Endothelial cell of umbilical vein (primary cell): ENCODE measurements around the gene ZNF507. TPM values are rescaled to one million over a fixed set of nuclear protein-coding genes. Genes with fewer than 3 reads are reported as not detected.

Experiments used
- BruUV-seq: library from RNA; stranded (reverse); fragments of 400-500 nt; replicated peaks from 2 replicates; lab custom pipeline; 2021; lab: Mats Ljungman, UMichigan
- CTCF ChIA-PET: fragments of 300-600, 350-600 bp; sonication (Branson Sonifier 250); formaldehyde crosslinking; loops from one replicate; lab custom pipeline; 2021; ENCODE audit warnings: antibody characterized with exemption, inconsistent platforms; lab: Charles Lee
- POLR2A ChIA-PET: fragments of 300-600, 350-600 bp; sonication (Branson Sonifier 250); formaldehyde crosslinking; loops from one replicate; lab custom pipeline; 2021; ENCODE audit warnings: antibody characterized with exemption, inconsistent platforms; lab: Charles Lee
- DNase-seq: peaks from one replicate; pipeline ENCODE4 v3.0.0-alpha.2; 2011; ENCODE audit warnings: low read depth, low spot score
- FAIRE-seq: peaks from 2 replicates; lab custom pipeline; 2011; peaks lifted over from hg19 to GRCh38; lab: Jason Lieb, UNC
- H2AFZ ChIP-seq: 2 replicates; pipeline ENCODE4 v1.6.0; 2012; ENCODE audit warnings: low read depth, low read length, control low read depth, inconsistent platforms
- H3K27ac ChIP-seq: 2 replicates; pipeline ENCODE4 v1.5.1; 2011; ENCODE audit warnings: low read depth, mild to moderate bottlenecking, control low read depth, low read length, moderate library complexity; ENCODE audit not compliant: insufficient read depth
- H3K27me3 ChIP-seq, 2 experiments: 2 replicates each; pipeline versions ENCODE4 v1.6.0 to v1.6.1; 2011; ENCODE audit warnings: low read length in 2 of 2, mixed read lengths in 1 of 2; ENCODE audit not compliant: control insufficient read depth in 2 of 2, insufficient read depth in 2 of 2
- H3K36me3 ChIP-seq, 2 experiments: 2 replicates in 1 of 2; 3 replicates in 1 of 2; pipeline ENCODE4 v1.5.1; 2011; ENCODE audit warnings: low read length in 2 of 2, mild to moderate bottlenecking in 1 of 2, moderate library complexity in 1 of 2; ENCODE audit not compliant: control insufficient read depth in 2 of 2, insufficient read depth in 2 of 2; ENCODE audit errors: extremely low read depth in 1 of 2
- H3K4me1 ChIP-seq: 3 replicates; pipeline ENCODE4 v1.5.1; 2011; ENCODE audit warnings: mild to moderate bottlenecking, low read length; ENCODE audit not compliant: control insufficient read depth, insufficient read depth; ENCODE audit errors: extremely low read depth
- H3K4me2 ChIP-seq: 2 replicates; pipeline ENCODE4 v1.6.1; 2011; ENCODE audit warnings: low read length, control low read depth, mixed read lengths; ENCODE audit not compliant: insufficient read depth
- H3K4me3 ChIP-seq, 3 experiments: fragments of 200-600 bp in 1 of 3; sonication (generic), shearing (Covaris generic) in 1 of 3; replicated peaks in 1 of 3; 2 replicates each; pipeline ENCODE4 v1.5.1; 2011 to 2016; ENCODE audit warnings: control low read depth in 3 of 3, low read length in 3 of 3, mild to moderate bottlenecking in 2 of 3, inconsistent platforms in 1 of 3, low read depth in 1 of 3, moderate library complexity in 1 of 3; ENCODE audit not compliant: insufficient read depth in 1 of 3
- H3K79me2 ChIP-seq: 2 replicates; pipeline ENCODE4 v1.6.0; 2012; ENCODE audit warnings: low read length, inconsistent platforms; ENCODE audit not compliant: control insufficient read depth, insufficient read depth
- H3K9ac ChIP-seq: replicated peaks from 2 replicates; pipeline ENCODE3; 2011; ENCODE audit warnings: low read length, control low read depth; ENCODE audit not compliant: insufficient read depth; ENCODE audit errors: extremely low read depth
- H3K9me1 ChIP-seq: replicated peaks from 3 replicates; pipeline ENCODE4 v1.6.0; 2011; ENCODE audit warnings: mild to moderate bottlenecking, low read length; ENCODE audit not compliant: control insufficient read depth, insufficient read depth; ENCODE audit errors: extremely low read depth
- H3K9me3 ChIP-seq: replicated peaks from 2 replicates; pipeline ENCODE4 v1.5.1; 2012; ENCODE audit warnings: low read length, inconsistent platforms; ENCODE audit not compliant: control insufficient read depth, insufficient read depth
- H4K20me1 ChIP-seq: replicated peaks from 2 replicates; pipeline ENCODE3; 2011; ENCODE audit warnings: mild to moderate bottlenecking, low read length; ENCODE audit not compliant: control insufficient read depth, insufficient read depth; ENCODE audit errors: extremely low read depth
- EZH2 ChIP-seq: IDR thresholded peaks from 2 replicates; pipeline ENCODE4 v1.6.1; 2012; ENCODE audit warnings: borderline replicate concordance, low read depth, mild to moderate bottlenecking, moderate library complexity, low read length, inconsistent platforms; ENCODE audit not compliant: severe bottlenecking
- FOS ChIP-seq: IDR thresholded peaks from 2 replicates; pipeline ENCODE4 v1.6.1; 2011; ENCODE audit warnings: mild to moderate bottlenecking, low read length, moderate library complexity, borderline replicate concordance; ENCODE audit not compliant: insufficient read depth
- GATA2 ChIP-seq: IDR thresholded peaks from 2 replicates; pipeline ENCODE4 v1.7.0; 2011; ENCODE audit warnings: low read depth, mild to moderate bottlenecking, moderate library complexity, mixed read lengths, low read length; ENCODE audit not compliant: insufficient read length, insufficient read depth
- JUN ChIP-seq: IDR thresholded peaks from 2 replicates; pipeline ENCODE4 v1.6.1; 2011; ENCODE audit warnings: borderline replicate concordance, low read depth; ENCODE audit not compliant: insufficient read length, insufficient read depth
- MYC ChIP-seq: IDR thresholded peaks from one replicate; pipeline ENCODE4 v1.6.1; 2011; ENCODE audit warnings: mild to moderate bottlenecking, low read depth, low read length
- POLR2A ChIP-seq: IDR thresholded peaks from 2 replicates; pipeline ENCODE4 v1.6.1; 2012; ENCODE audit warnings: low read depth, mild to moderate bottlenecking, control low read depth, low read length
- POLR2AphosphoS5 ChIP-seq: IDR thresholded peaks from 2 replicates; pipeline ENCODE4 v1.6.1; 2012; ENCODE audit warnings: low read depth, mild to moderate bottlenecking, control low read depth, low read length, moderate library complexity; ENCODE audit not compliant: insufficient read depth
- dilution Hi-C: fragments of 300-500 bp; cut with MboI; formaldehyde crosslinking; loops from one replicate; pipeline ENCODE4 v1.15.0; 2019; ENCODE audit warnings: low sequenced_read_pairs; ENCODE audit not compliant: extremely low pct_ligation_motif_present
- intact Hi-C: fragments of 100-400 bp; cut with micrococcal nuclease; formaldehyde crosslinking; loops from one replicate; pipeline ENCODE4 v1.10.0; 2022
- polyA plus RNA-seq, 4 experiments: library from polyadenylated mRNA; depleted of rRNA in 3 of 4; stranded (reverse) in 3 of 4; unstranded in 1 of 4; fragments of >200 nt; gene quantifications; 2 replicates each; pipeline versions ENCODE4 v1.2.1 to v1.2.3, GENCODE V29; 2011 to 2012; ENCODE audit warnings: missing spikeins in 1 of 4
- total RNA-seq: library from RNA; stranded (reverse); gene quantifications from 2 replicates; pipeline ENCODE4 v1.2.3, GENCODE V29; 2021
- TF ChIP-seq, protein P1 (sequence below): IDR thresholded peaks from 2 replicates; pipeline ENCODE4 v1.6.1; 2011; ENCODE audit not compliant: insufficient read depth, insufficient read length
- TF ChIP-seq, protein P2 (sequence below), 2 donors: IDR thresholded peaks; 1 replicate in 1 of 2; 2 replicates in 1 of 2; pipeline ENCODE4 v1.5.1; 2011; ENCODE audit warnings: low read length in 2 of 2, mild to moderate bottlenecking in 2 of 2, moderate library complexity in 2 of 2, control low read depth in 1 of 2, inconsistent platforms in 1 of 2, low read depth in 1 of 2; ENCODE audit not compliant: insufficient read depth in 1 of 2; ENCODE audit errors: extremely low read depth in 1 of 2

The ZNF507 gene
- total and polyA plus RNA-seq, 2 donors (not counting 3 experiments of a cell fraction or from before 2014, with no cell fraction given): 6.8 to 23.0 TPM

DNA sequence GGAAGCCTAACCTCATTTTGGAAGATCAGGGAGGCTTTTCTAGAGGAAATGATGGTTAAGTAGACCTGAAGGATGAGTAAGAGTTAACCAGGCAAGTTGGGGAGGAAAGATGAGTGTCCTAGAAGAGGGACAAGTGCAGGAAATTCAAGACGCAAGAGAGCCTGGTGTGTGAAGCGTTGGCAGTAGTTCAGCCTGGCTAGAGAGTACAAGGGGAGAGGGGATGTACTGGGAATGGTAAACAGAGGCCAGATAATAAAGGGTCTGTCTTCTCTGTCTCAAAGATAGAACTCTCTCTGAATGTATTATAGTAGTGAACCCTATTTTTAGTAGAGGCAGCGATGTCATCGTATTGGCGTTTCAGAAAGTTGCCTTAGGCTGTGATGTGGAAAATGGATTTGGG, 69.8 kb downstream of the ZNF507 start:
- intact Hi-C loops (no loop called here), dilution Hi-C loops (no loop called here)
- POLR2A ChIA-PET: no interaction called here
- Histone ChIP-seq H3K79me2 (peaks cover 2% of the 10 kb centered on the region), H3K4me2 (no peak overlapping the region), H3K27ac (no peak overlapping the region), H3K9ac (no peak overlapping the region), H3K9me3 (no peaks in the 10 kb centered on the region), H3K27me3 (no peaks in the 10 kb centered on the region), H3K36me3 (peaks cover 3 to 9% of the 10 kb centered on the region in 2 experiments), H4K20me1 (no peaks in the 10 kb centered on the region), H3K9me1 (no peaks in the 10 kb centered on the region), H3K4me1 (no peaks in the 10 kb centered on the region), H2AFZ (no peak overlapping the region), H3K4me3 (no peak overlapping the region)
- no peak for TF ChIP-seq JUN
- no peak for TF ChIP-seq POLR2AphosphoS5
- no peak for FAIRE-seq
- CTCF ChIA-PET: interaction anchor here (1.2 kb wide), 1 partner anchor 59 kb away, joined by 3 read pairs; no protein-coding TSS in a partner anchor
- no TSS peak for BruUV-seq
- DNase-seq: no peak

DNA sequence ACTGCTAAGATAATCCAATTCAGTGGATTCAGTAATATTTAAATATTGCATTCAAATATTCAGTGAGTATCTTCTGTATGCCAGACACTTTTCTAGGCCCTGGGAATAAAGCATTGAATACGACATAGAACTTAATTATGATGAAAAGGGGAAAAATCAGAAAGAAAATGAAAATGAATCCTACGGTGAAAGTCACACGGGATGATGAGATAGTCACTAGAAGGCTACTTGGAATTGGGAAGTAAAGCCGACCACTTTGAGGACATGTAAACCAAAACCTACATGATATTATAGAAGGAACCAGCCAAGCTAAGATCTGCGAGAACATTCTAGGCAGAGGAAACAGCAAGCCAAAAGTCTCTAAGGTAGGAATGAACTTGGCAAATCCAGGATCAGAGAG, 70.3 kb downstream of the ZNF507 start:
- no peaks in the 10 kb centered on the region for H3K9me3 ChIP-seq
- no peak overlapping the region for H3K9ac ChIP-seq
- no peak overlapping the region for H2AFZ ChIP-seq
- H3K27ac ChIP-seq: no peak overlapping the region
- H3K4me2 ChIP-seq: no peak overlapping the region
- no peaks in the 10 kb centered on the region for H3K4me1 ChIP-seq
- POLR2A ChIA-PET: no interaction called here
- dilution Hi-C loops: no loop called here
- no peak for FAIRE-seq
- no peaks in the 10 kb centered on the region for H3K27me3 ChIP-seq
- H3K79me2 ChIP-seq: peaks cover 2% of the 10 kb centered on the region
- H4K20me1 ChIP-seq: no peaks in the 10 kb centered on the region
- intact Hi-C loops: no loop called here
- peaks cover 3 to 9% of the 10 kb centered on the region in 2 experiments for H3K36me3 ChIP-seq
- CTCF ChIA-PET: interaction anchor here (1.2 kb wide), 1 partner anchor 58 kb away, joined by 3 read pairs; no protein-coding TSS in a partner anchor
- no TSS peak for BruUV-seq
- TF ChIP-seq POLR2AphosphoS5: no peak
- TF ChIP-seq, protein P1, sequence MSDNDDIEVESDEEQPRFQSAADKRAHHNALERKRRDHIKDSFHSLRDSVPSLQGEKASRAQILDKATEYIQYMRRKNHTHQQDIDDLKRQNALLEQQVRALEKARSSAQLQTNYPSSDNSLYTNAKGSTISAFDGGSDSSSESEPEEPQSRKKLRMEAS: no peak
- TF ChIP-seq, protein P2, sequence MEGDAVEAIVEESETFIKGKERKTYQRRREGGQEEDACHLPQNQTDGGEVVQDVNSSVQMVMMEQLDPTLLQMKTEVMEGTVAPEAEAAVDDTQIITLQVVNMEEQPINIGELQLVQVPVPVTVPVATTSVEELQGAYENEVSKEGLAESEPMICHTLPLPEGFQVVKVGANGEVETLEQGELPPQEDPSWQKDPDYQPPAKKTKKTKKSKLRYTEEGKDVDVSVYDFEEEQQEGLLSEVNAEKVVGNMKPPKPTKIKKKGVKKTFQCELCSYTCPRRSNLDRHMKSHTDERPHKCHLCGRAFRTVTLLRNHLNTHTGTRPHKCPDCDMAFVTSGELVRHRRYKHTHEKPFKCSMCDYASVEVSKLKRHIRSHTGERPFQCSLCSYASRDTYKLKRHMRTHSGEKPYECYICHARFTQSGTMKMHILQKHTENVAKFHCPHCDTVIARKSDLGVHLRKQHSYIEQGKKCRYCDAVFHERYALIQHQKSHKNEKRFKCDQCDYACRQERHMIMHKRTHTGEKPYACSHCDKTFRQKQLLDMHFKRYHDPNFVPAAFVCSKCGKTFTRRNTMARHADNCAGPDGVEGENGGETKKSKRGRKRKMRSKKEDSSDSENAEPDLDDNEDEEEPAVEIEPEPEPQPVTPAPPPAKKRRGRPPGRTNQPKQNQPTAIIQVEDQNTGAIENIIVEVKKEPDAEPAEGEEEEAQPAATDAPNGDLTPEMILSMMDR (IDR thresholded peaks at IDR 0.05; ENCODE audit: extremely low read depth in 1 of 2, insufficient read depth in 1 of 2, low read depth in 1 of 2, low read length in 2 of 2): no peak
- no peak for TF ChIP-seq FOS
- TF ChIP-seq GATA2: no peak
- TF ChIP-seq JUN: no peak
- no peak for TF ChIP-seq EZH2
- TF ChIP-seq POLR2A: no peak
- no peak for TF ChIP-seq MYC
- H3K9me1 ChIP-seq: no peaks in the 10 kb centered on the region
- no peak overlapping the region for H3K4me3 ChIP-seq
- DNase-seq: no peak
